Bone marrow (tissue), 2 donors: ENCODE results near the gene POLR3GL.
A peak's percentile ranks its signal among the peaks of the same experiment; 100 is the strongest.
"Not testable (repeated sequence)": the region's sequence is repeated elsewhere in the genome, so short reads cannot be mapped to it uniquely, and the experiment has no call there.

Experiments
- DNase-seq, 2 donors: peaks; one replicate each; lab custom pipeline; 2025; lab: John Stamatoyannopoulos, UW

Gene POLR3GL, protein sequence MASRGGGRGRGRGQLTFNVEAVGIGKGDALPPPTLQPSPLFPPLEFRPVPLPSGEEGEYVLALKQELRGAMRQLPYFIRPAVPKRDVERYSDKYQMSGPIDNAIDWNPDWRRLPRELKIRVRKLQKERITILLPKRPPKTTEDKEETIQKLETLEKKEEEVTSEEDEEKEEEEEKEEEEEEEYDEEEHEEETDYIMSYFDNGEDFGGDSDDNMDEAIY

DNA sequence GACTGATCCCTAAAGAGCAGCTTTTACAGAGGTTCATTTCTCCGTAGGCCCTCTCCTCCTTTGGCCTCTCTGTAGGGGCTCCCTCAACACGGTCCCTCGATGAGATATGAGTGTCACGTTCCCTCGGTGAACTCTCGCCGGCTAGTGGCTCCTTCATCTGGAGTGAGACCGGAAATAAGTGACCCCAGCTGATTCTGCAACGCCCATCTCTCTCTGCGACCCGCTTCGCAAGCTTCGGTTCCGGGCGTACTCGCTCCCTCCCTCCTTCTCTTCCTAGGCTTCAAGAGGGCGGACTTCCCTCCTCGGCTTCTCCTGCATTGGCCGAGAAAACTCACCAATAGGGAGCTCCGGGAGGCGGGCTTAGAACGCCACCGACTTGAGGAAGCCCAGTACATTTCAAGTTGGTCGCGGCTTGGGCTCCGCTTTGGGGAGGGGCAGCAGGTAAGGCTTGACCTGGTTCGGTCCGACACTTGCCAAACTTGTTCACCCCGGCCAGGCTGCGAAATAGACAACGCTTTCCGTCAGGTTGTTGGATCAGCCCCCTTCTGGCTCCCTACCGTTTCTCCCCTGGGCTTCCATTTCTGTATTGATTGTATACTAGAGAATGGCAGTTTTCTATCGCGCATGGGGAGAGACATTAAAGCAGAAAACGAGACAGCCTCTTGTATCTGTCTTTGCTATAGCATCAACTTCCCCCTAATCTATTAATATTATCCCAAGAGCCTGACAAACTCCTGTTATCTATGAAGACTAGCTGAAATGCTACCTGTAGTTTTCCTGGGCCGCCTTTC, at the start of gene POLR3GL, which contains the start of gene ANKRD34A:
Gene POLR3GL (plus strand): TSS at position 363 of the 791 bp plus-strand sequence. CDS start 10,176 bp downstream, outside the sequence.
Gene ANKRD34A (minus strand): TSS at position 248 of the 791 bp plus-strand sequence. CDS start 2,816 bp downstream, outside the sequence.
- peak; percentile 53 to 87 for DNase-seq

DNA sequence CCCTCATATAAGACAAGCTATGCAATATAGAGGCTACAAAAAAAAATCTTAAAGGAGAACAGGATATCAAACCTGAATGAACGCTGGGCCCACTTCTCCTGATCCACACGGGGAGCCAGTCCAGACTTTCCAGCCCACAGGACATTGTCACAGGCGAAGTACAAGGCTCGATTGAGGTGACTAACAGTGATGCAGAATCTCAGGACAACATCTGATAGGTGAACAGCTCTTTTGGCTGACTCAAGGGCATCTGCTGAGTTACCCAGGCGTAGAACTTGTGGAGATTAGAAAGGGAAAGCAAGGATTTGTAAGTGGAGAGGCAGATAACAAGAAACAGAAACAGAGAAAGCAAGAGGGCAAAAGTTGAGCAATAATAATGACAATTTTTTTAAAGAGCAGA, 47.7 kb upstream of the POLR3GL start:
- DNase-seq = no peak

DNA sequence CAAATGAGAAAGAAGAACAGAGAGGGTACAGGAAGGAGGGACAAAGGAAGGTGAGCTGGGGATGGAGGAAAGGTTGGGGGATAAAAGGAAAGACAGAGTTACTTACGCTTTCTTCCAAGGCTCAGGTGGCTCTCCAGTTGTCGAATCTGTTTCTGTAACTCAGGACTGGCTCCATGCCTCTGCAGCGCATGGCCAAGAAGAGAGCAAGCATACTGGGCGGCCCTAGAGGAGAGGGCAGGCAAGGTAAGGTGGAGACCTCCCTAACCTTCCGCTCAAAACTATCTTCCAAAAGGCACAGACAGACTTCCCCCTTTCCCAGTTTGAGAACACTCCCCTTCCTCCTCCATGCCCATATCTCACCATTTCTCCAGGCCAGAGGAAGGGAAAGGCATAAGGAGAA, 46.9 kb upstream of the POLR3GL start:
- no peak for DNase-seq

- peak; percentile 77 to 98 for DNase-seq
Measured at GRCh38 chr1:145918144-145918991, 46.1 kb upstream of the POLR3GL start, which contains the start of gene PEX11B. TSS of gene PEX11B (minus strand) at chr1:145918717. CDS start at chr1:145918688, 29 bp downstream.

DNA sequence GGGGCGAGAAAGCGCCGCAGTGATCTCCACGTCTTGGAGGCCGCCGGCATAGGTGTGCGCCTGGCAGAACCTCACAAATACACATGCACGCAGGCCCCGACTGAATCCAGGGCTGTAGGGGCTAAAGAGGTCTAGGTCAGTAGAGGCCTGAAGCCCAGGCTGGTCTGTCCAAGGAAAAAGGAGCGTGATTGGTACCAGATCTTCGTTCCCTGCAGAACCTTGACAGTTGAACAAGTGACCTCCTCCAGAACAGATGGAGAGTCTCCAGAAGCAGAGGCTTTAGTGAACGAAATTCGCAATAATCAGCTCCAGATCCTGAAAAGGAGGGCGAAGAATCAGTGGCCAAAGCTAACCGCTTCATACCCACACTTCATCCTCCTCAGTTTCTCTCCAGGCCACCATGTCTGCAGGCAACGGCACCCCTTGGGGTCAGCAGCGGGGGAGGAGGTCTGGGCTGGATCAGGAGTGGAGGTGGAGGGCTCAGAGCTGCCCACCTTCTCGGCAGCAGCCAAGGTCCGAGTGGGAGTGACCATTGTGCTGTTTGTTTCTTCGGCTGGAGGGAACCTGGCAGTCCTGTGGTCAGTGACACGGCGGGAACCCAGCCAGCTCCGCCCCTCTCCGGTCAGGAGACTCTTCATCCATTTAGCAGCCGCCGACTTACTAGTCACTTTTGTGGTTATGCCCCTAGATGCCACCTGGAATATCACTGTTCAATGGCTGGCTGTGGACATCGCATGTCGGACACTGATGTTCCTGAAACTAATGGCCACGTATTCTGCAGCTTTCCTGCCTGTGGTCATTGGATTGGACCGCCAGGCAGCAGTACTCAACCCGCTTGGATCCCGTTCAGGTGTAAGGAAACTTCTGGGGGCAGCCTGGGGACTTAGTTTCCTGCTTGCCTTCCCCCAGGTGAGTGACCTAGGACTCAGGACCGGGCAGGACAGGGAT, 45.2 kb upstream of the POLR3GL start:
- DNase-seq = no peak

- not testable (repeated sequence) for DNase-seq
Measured at GRCh38 chr1:145920297-145920696, 44.2 kb upstream of the POLR3GL start.

DNA sequence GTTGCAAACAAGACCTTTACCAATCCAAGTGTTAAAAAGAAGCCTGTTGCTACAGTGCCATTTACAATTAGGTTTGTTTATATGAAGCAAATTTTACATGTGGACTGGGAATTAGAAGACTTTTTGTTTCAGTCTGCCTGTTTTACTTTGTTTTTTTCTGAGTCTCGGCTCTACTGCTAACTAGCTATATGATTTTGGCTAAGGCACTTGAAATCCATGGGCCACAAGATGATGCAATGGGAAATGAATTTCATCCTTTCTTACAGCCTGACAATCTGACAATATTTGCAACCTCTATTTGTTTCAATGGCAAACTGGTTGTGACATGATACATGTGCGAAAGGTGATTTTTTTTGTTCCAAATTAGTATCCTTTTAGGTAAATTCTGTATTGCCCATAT, 42.2 kb upstream of the POLR3GL start:
- DNase-seq = no peak

DNA sequence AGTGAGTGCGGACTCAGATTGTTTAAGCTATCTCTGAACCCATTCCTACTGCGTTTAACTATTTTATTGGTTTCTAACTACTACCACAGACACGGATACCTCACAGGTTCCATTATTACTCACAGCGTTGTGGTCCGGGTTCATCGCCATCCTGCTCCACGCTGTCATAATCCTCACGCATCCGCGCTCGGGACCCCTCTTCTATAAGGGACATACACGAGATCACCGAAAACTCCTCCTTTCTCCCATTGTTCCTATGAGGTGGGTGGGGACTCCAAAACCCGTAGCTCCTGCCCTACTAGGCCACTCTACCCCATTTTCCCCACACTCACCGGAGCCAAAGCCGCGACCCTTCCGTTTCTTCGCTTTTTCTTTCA, 37.8 kb upstream of the POLR3GL start:
- peak in 1 of 2 donors; percentile 36 for DNase-seq

DNA sequence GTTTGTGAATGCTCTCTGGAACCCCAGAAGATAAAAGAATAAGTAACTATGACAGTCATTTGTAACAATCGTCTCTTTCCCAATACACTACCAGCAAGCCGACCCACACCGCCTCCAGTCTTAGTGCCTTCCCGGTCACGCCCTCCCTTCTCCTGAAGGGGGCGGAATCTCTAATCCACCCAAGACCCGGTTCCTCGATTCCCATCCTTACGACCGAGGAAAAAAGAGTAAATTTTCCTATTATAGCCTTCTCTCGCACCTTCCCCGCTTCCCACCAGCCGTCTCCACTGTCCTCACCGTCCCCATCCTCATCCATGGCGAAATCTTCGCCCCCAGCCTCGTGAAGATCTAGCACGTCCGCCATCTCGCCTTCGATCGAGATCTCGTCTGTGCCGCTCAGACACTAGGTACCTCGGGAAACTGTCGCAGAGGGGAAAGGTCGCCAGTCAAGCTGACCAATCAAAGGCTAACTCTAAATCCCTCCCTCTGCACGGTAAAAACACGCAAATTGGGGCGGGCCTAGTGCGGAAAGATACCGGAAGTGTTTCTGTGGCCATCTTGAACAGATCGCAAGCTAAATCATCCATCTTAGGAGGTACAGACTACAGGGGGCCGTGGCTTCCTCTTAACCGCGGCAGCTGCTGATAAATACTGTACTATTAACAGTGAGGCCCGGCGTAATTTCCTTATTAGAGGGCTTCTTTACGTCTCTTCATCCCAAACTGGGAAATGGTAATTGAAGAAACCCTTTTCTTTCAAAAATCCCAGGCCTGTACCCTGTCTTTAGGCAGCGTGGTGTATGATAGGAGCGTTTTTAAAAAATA, 37.2 kb upstream of the POLR3GL start, which contains the start of gene RBM8A:
Gene RBM8A (minus strand): TSS at position 422 of the 824 bp plus-strand sequence. CDS start 58 bp downstream, at position 364.
- peak; percentile 89 to 99 for DNase-seq

- DNase-seq = no peak
Measured at GRCh38 chr1:145927916-145928643, 36.4 kb upstream of the POLR3GL start.

DNA sequence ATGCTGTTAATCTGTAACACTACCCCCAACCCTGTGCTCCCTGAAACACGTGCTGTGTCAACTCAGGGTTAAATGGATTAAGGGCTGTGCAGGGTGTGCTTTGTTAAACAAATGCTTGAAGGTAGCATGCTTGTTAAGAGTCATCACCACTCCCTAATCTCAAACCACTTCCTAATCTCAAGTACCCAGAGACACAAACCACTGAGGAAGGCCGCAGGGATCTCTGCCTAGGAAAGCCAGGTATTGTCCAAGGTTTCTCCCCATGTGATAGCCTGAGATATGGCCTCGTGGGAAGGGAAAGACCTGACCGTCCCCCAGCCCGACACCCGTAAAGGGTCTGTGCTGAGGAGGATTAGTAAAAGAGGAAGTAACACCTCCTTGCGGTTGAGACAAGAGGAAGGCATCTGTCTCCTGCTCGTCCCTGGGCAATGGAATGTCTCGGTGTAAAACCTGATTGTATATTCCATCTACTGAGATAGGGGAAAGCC, 31.9 kb upstream of the POLR3GL start:
- DNase-seq = peak in 1 of 2 donors; percentile 68

DNA sequence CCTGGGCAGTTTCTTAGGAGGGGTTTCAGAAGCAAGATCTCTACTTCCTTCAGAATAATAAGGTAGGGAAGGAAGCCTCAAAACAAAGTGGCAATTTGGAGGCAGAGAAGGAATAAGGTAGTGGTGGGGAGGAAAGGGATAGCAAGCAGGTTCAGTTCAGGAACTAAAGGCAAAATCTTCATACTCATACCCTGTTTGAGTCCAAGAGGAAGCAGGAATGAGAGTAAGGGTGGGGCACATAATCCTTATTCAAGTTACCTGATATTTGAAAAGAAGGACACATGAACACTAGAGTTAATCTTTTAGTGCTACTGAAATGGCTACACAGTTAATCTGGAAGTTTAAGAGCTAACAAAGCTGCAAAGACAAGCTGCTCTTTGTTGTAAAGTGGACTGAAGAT, 28.8 kb upstream of the POLR3GL start:
- no peak for DNase-seq

- no peak for DNase-seq
Measured at GRCh38 chr1:145936247-145936646, 28.2 kb upstream of the POLR3GL start.

- DNase-seq = no peak
Measured at GRCh38 chr1:145937436-145937835, 27.1 kb upstream of the POLR3GL start.

DNA sequence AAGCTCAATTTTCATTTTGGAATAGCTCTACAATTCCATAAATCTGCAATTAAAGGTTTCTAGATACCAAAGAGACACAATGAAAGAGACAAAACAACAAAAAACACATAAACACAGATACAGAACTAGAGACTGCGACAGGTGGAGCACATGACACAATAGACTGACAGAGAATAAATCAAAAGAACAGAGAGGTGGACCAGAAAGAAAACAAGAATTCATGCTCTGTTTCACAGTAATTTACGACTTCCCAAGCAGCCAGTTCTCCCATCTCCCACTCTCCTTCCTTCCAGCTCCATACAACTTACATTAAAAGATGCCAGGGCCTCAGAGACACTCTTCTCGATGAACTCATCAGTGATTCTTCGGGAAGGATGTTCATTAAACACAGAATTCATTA, 22.1 kb upstream of the POLR3GL start:
- DNase-seq = no peak

DNA sequence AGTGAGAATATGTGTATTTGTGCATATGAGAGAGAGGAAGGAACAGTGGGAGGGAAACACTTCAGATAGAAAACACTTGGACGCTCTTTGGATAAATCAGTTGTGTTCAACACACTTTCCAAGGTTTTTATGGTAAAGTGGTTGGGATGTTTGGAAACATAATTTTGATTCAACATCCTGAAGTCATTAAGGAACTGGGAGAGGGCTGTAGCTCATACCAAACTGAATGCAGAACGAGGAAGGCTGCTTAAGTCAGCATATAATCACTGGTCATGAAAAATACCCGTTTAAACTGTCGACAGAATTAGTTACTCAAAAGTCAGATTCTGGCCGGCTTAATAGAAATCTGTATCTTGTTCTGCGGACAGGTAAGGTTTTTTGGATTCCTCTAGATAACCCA, 21.6 kb upstream of the POLR3GL start:
- no peak for DNase-seq

DNA sequence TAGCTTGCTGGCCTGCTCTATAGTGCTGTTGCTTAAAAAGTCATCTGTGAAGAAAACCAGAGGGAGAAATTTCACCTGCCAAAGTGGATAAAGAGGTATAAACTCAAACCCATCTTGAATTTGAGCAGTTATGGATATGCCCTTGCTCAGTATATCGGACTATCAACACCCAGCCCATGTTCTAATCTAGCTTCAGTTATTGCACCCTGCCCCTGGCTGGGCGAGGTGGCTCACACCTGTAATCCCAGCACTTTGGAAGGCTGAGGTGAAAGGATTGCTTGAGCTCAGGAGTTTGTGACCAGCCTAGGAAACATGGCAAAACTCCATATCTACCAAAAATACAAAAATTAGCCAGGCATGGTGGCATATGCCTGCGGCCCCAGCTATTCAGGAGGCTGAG, 20.0 kb upstream of the POLR3GL start:
- no peak for DNase-seq

GRCh38 chr1:145946477-145946986, 18.0 kb upstream of the POLR3GL start:
- DNase-seq = no peak

DNA sequence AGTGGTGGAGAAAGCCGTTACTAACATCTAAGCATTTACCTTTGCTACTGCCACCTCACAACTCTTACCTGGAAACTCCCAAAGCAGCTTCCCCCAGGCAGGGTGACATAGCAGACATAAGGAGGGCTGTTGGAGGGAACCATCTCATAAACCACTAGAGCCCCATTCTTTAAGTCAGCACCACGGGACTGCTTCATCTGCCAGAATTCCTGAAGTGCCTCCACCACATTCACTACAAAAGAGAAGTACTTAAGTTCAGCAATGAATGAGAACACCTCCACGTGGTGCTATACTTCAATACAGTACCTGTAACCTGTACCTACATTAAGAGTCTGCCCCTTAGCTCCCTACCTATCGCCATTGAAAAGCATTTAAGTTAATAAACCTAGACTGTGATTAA, 16.9 kb upstream of the POLR3GL start:
- DNase-seq = no peak
